ENCODE data around the gene HORMAD2.
"Not testable (repeated sequence)": the region's sequence is repeated elsewhere in the genome, so short reads cannot be mapped to it uniquely, and the experiment has no call there.

HORMAD2 gene

DNA sequence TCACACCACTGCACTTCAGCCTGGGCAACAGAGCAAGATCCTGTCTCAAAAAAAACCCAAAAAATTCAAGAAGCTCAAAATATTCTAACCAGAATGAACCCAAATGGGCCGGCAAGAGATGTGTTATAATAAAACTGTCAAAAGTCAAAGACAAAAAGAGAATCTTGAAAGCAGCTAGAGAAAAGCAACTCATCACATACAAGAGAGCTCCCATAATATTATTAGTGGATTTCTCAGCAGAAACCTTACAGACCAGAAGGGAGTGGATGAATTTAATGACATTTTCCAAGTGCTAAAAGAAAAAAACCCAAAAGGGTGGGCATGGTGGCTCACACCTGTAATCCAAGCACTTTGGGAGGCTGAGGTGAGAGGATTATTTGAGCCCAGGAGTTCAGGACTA, 22.9 kb upstream of the HORMAD2 start:
- DNase-seq, result no peak

DNA sequence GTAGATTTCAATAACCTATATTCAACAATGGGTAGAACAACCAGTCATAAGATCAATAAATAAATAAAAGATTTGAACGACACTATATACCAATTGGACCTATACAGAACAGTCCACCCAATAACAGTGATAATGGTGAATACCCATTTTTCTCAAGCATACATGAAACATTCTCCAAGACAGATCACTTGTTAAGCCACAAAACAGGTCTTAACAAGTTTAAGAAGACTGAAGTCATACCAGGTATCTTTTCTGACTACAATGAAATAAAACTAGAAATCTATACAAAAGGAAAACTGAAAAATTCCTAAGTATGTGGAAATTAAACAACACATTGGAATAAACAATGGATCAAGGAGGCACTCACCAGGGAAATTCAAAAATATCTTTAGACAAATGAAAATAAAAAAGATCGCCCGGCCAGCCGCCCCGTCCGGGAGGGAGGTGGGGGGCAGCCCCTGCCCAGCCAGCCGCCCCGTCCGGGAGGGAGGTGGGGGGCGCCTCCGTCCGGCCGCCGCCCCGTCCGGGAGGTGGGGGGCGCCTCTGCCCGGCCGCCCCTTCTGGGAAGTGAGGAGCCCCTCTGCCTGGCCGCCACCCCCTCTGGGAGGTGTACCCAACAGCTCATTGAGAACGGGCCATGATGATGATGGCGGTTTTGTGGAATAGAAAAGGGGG, 20.8 kb upstream of the HORMAD2 start:
- DNase-seq, result not testable (repeated sequence)

GRCh38 chr22:30061094-30061493, 19.2 kb upstream of the HORMAD2 start:
- not testable (repeated sequence) for DNase-seq

DNA sequence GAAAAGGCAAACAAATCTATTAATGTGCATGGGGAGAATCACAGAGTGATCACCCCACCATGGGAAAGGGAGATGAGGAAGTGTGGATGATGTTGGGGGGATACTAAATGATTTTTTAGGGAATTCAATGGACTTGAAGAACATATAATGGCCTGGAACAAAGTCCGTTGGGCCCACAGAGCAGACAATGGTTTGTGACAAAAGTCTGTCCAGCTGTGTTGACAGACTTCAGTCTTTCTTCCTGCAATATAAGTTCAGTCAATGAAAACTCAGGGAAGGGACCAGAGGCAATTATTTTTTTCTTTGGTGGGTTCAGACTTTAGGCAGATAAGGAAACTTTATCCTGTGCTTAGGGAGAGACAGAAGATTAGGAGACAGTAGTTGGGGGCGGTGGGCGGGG, 18.0 kb upstream of the HORMAD2 start:
- no peak for DNase-seq

- DNase-seq, result no peak
Measured at GRCh38 chr22:30062950-30063349, 17.3 kb upstream of the HORMAD2 start.

- DNase-seq, result no peak
Measured at GRCh38 chr22:30064172-30064571, 16.1 kb upstream of the HORMAD2 start.

- DNase-seq, result no peak
Measured at GRCh38 chr22:30073743-30074142, 6.5 kb upstream of the HORMAD2 start.

- no peak for DNase-seq
Measured at GRCh38 chr22:30074147-30074546, 6.1 kb upstream of the HORMAD2 start.

DNA sequence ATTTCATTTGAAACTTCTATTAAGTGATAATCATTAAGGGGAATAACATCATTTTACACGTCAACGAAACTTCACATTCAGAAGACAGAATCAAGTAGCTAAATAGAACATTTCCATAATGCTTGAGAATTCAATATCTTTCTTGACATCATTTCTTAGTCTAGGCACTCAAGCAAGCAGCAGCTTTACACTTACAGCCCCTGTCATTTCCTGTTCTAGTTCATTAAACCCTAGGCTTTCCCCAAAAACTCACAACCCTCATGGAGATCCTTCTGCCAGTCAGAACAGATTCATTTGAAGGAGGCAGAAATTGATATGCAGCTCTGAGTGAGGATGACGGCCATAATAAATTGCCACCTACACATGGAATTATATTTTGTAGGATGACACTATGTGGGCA, 5.3 kb upstream of the HORMAD2 start:
- no peak for DNase-seq

DNA sequence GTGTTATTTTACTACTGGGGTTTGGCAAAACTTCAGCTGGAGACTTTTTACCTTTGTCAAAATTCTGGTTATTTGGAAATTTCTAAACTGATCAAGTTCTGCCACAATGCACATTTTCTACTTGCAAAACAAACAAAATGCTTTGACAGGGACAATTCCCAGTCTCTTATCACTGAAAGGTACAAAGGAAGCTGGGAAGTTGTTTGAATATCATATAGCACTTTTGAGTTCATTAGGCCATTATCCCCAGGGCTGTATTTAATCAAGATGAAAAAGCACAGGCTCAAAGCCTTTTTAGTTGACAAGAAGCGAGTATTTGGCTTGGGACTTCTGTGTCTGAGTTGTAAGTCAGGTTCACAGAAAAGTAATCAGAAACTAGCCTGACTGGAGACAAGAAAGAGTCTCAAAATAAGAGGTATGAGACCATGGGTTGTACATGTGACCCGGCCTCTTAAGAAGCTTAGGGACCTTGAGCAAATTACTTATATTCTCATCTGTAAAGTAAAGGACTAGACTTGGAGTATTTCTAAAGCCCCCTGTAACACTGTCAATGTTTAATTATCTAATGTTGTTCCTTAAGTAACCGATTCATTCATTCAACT, 2.9 kb upstream of the HORMAD2 start:
- no peak for DNase-seq

- no peak for DNase-seq
Measured at GRCh38 chr22:30078320-30079311, 1.6 kb upstream of the HORMAD2 start.

- no peak for DNase-seq
Measured at GRCh38 chr22:30080805-30081204, 541 bp downstream of the HORMAD2 start.

- no peak for DNase-seq
Measured at GRCh38 chr22:30086496-30086895, 6.2 kb downstream of the HORMAD2 start.

DNA sequence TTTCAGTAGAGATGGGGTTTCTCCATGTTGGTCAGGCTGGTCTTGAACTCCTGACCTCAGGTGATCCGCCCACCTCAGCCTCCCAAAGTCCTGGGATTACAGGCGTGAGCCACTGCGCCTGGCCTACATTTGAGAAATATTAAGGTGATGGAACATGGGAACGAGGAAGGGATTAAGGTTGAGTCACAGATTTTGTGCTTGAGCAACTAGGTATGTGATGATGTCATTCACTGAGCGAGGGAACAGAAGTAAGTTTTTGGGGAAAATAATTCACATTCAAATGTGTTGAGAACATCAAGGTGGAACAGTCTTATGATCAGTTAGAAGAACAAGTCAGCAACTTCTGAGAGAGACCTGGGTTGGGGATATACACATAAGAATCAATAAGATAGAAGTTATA, 6.8 kb downstream of the HORMAD2 start:
- not testable (repeated sequence) for DNase-seq

- no peak for DNase-seq
Measured at GRCh38 chr22:30087611-30088010, 7.3 kb downstream of the HORMAD2 start.

DNA sequence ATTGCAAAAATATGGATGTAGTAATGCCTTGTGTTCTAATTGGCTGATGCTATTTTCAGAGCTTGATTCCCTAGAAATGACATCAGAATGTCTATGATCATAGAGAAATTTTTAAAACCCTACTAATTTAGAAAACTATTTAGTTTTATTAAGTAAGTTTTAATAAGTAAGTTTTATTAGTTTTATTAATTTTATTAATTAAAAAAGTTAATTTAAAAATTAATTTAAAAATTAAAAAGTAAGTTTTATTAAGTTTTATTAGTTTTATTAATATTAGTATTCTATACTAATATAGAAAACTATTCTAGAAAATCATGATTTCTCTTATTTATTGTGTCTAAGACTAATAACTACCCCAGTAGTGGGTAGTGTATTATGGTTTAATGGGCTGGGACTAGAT, 8.2 kb downstream of the HORMAD2 start:
- DNase-seq, result no peak

- DNase-seq, result no peak
Measured at GRCh38 chr22:30089655-30089974, 9.4 kb downstream of the HORMAD2 start.

- DNase-seq, result no peak
Measured at GRCh38 chr22:30092686-30093085, 12.4 kb downstream of the HORMAD2 start.

- DNase-seq, result no peak
Measured at GRCh38 chr22:30094804-30095203, 14.5 kb downstream of the HORMAD2 start.

- DNase-seq, result no peak
Measured at GRCh38 chr22:30097861-30098260, 17.6 kb downstream of the HORMAD2 start.

GRCh38 chr22:30100770-30101169, 20.5 kb downstream of the HORMAD2 start:
- DNase-seq, result not testable (repeated sequence)

DNA sequence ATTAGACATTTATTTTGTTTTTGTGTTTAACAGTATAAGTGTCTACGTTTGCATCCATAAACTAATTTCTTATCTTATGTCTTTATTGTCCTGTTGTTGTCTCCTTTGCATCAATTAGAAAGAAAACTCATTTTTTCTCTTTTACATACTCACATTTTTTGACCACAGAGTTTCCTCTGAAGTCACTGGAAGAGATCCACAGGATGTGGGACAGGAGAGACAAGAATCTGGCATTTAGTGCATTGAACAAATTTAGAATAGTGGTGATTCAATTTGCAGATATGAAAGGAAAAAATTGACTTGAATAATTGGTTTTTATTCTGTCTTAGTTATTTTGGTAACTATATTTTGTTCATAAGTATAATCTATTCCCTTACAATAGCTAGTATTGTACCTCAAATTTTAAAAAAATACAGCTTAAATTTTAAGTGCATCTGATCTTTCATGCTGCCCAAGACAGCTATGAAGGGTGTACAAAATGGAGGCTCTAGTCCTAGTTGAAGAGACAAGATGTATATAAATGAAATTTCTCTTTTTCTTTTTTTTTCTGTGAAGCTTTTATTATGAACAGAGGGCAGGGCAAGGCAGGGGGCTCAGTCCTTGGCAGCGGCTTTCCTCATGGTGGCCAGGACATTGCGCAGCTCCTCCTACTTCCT, 24.4 kb downstream of the HORMAD2 start:
- no peak for DNase-seq

DNA sequence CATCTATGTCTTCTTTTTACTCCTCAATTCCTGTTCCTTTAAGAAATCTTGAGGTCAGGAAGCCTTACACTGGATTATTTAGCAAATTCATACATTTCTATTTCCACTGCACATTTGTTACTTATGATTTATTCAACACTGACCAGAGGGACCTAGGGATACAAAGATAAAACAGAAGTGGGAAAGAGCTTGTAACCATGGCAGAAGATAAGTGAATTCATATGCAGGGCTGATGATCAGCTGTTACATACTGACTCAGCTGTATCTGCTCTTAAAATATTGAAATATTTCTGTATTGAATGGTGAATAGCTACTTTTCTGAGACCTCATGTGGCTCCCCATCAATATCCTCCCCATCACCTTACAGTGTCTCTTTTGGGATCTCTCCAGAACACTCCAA, 25.2 kb downstream of the HORMAD2 start:
- DNase-seq, result no peak

All from NCI-H2081 treated with DMSO at 0.1 percent for 48 hours (cell line).